A673 (cell line): ENCODE data around the gene GTF2H1. TPM values are rescaled to one million over a fixed set of nuclear protein-coding genes. Genes with fewer than 3 reads are reported as not detected.
"Not testable (repeated sequence)": the region's sequence is repeated elsewhere in the genome, so short reads cannot be mapped to it uniquely, and the experiment has no call there.

Source experiments
- BruUV-seq: library from RNA; stranded (reverse); fragments of 400-500 nt; replicated peaks from 2 replicates; lab custom pipeline; 2021; lab: Mats Ljungman, UMichigan
- CTCF ChIA-PET: fragments of 300-600 bp; sonication (Branson Sonifier 250); formaldehyde crosslinking; loops from one replicate; lab custom pipeline; 2022; ENCODE audit warnings: antibody characterized with exemption; lab: Charles Lee
- POLR2A ChIA-PET: fragments of 300-600 bp; sonication (Branson Sonifier 250); formaldehyde crosslinking; loops from one replicate; lab custom pipeline; 2022; ENCODE audit warnings: antibody characterized with exemption; ENCODE audit not compliant: low non-redundant PET; lab: Charles Lee
- DNase-seq: peaks from one replicate; pipeline ENCODE4 v3.0.0-alpha.2; 2015; ENCODE audit warnings: low spot score
- H3K27ac ChIP-seq: fragments of 200-600 bp; sonication (generic); 2 replicates; pipeline ENCODE4 v1.5.1; 2016; ENCODE audit warnings: mixed run types, low read depth, mild to moderate bottlenecking, mixed read lengths, antibody characterized with exemption, low read length; ENCODE audit not compliant: poor library complexity, severe bottlenecking
- H3K27me3 ChIP-seq: fragments of 200-600 bp; sonication (generic); replicated peaks from 2 replicates; pipeline ENCODE4 v1.6.1; 2017; ENCODE audit warnings: mixed run types, low read depth, mild to moderate bottlenecking, mixed read lengths, antibody characterized with exemption, low read length; ENCODE audit not compliant: insufficient read depth, poor library complexity
- H3K36me3 ChIP-seq: fragments of 200-600 bp; sonication (generic); 2 replicates; pipeline ENCODE4 v1.6.1; 2016; ENCODE audit warnings: mixed run types, mild to moderate bottlenecking, mixed read lengths, antibody characterized with exemption, low read length; ENCODE audit not compliant: insufficient read depth, poor library complexity, severe bottlenecking
- H3K4me1 ChIP-seq: fragments of 200-600 bp; sonication (generic); 2 replicates; pipeline ENCODE4 v1.6.1; 2017; ENCODE audit warnings: mixed run types, mild to moderate bottlenecking, mixed read lengths, antibody characterized with exemption, low read length; ENCODE audit not compliant: insufficient read depth, poor library complexity, severe bottlenecking
- H3K4me3 ChIP-seq: fragments of 200-600 bp; sonication (generic); 2 replicates; pipeline ENCODE4 v1.5.1; 2016; ENCODE audit warnings: low read depth, mixed run types, mild to moderate bottlenecking, mixed read lengths, low read length; ENCODE audit not compliant: poor library complexity, severe bottlenecking
- H3K9me3 ChIP-seq: fragments of 200-600 bp; sonication (generic); 2 replicates; pipeline ENCODE4 v1.6.1; 2016; ENCODE audit warnings: mixed run types, low read depth, mild to moderate bottlenecking, mixed read lengths, antibody characterized with exemption, low read length; ENCODE audit not compliant: poor library complexity, severe bottlenecking
- CTCF ChIP-seq: fragments of 300-800, 200-600 bp; sonication (generic); conservative IDR thresholded peaks from 2 replicates; pipeline ENCODE4 v1.5.1; 2017; ENCODE audit warnings: low read depth, mild to moderate bottlenecking, antibody characterized with exemption, low read length, moderate library complexity, mixed read lengths
- EZH2 ChIP-seq: fragments of 200-600 bp; sonication (generic); IDR thresholded peaks from 2 replicates; pipeline ENCODE4 v1.6.1; 2017; ENCODE audit warnings: borderline replicate concordance, low read depth, mild to moderate bottlenecking, mixed read lengths, antibody characterized with exemption, low read length; ENCODE audit not compliant: poor library complexity, severe bottlenecking
- intact Hi-C: fragments of 100-400 bp; cut with micrococcal nuclease; formaldehyde crosslinking; loops from one replicate; pipeline ENCODE4 v1.10.0; 2022; ENCODE audit not compliant: unreplicated experiment
- total RNA-seq: library from RNA; stranded (reverse); gene quantifications from 2 replicates; pipeline ENCODE4 v1.2.3, GENCODE V29; 2021

The GTF2H1 gene
- total RNA-seq, 1 experiment from 2014 or later = 56.2 TPM

- Histone ChIP-seq H3K9me3 (no peaks in the 10 kb centered on the region), H3K4me3 (peak overlapping the region; percentile 98), H3K36me3 (peaks cover 38% of the 10 kb centered on the region), H3K27me3 (no peaks in the 10 kb centered on the region), H3K27ac (peak overlapping the region; percentile 98), H3K4me1 (peaks cover 13% of the 10 kb centered on the region)
- CTCF ChIA-PET = interaction anchor here (0.5 to 0.9 kb wide), 5 partner anchors 15 to 987 kb away, joined by 3 to 11 read pairs (median 4); no protein-coding TSS in a partner anchor
- POLR2A ChIA-PET = interaction anchor here (0.6 to 1.0 kb wide), 3 partner anchors 11 to 35 kb away, joined by 3 to 5 read pairs (median 4); no protein-coding TSS in a partner anchor
- DNase-seq = peak; percentile 32
- TSS peak; percentile 50 for BruUV-seq
- intact Hi-C loops = loop anchor here (2.0 kb wide), 1 partner anchor 72 kb away; the partner anchor contains the start of genes GTF2H1 and HPS5
- TF ChIP-seq CTCF = no peak
- TF ChIP-seq EZH2 = no peak
These were observed 72.8 kb downstream of the GTF2H1 start for GRCh38 chr11:18394928-18395734.

- DNase-seq = peak; percentile 99
- intact Hi-C loops = loop anchor here (2.0 kb wide), 1 partner anchor 73 kb away; the partner anchor contains the start of genes GTF2H1 and HPS5
- peaks cover 13% of the 10 kb centered on the region for H3K4me1 ChIP-seq
- POLR2A ChIA-PET = interaction anchor here (0.6 to 0.8 kb wide), 2 partner anchors 13 to 14 kb away, joined by 3 to 7 read pairs; no protein-coding TSS in a partner anchor
- H3K36me3 ChIP-seq = peaks cover 45% of the 10 kb centered on the region
- H3K27me3 ChIP-seq = no peaks in the 10 kb centered on the region
- BruUV-seq = no TSS peak
- TF ChIP-seq EZH2 (no peak), CTCF (no peak)
- CTCF ChIA-PET = interaction anchor here (0.6 to 0.9 kb wide), 2 partner anchors 14 to 508 kb away, joined by 3 to 4 read pairs; no protein-coding TSS in a partner anchor
- peak overlapping the region; percentile 98 for H3K4me3 ChIP-seq
- H3K9me3 ChIP-seq = no peaks in the 10 kb centered on the region
- peak overlapping the region; percentile 98 for H3K27ac ChIP-seq
These were observed 73.6 kb downstream of the GTF2H1 start for GRCh38 chr11:18395735-18396504.

GRCh38 chr11:18397921-18398320 is 75.6 kb downstream of the GTF2H1 start:
- BruUV-seq = no TSS peak
- H3K4me3 ChIP-seq = no peak overlapping the region
- intact Hi-C loops = no loop called here

GRCh38 chr11:18401077-18401476 is 78.7 kb downstream of the GTF2H1 start:
- H3K4me3 ChIP-seq, H3K4me1 ChIP-seq, H3K27me3 ChIP-seq, CTCF ChIA-PET, H3K9me3 ChIP-seq, POLR2A ChIA-PET, H3K27ac ChIP-seq, intact Hi-C loops, DNase-seq, BruUV-seq: not testable (repeated sequence)
- H3K36me3 ChIP-seq = peaks cover 91% of the 10 kb centered on the region

More at GRCh38 chr11:18397921-18398320, 75.6 kb downstream of the GTF2H1 start:
- TF ChIP-seq CTCF (no peak), EZH2 (no peak)
- no peak overlapping the region for H3K27ac ChIP-seq
- no peaks in the 10 kb centered on the region for H3K27me3 ChIP-seq
- no peak for DNase-seq
- no peaks in the 10 kb centered on the region for H3K9me3 ChIP-seq
- H3K36me3 ChIP-seq = peaks cover 59% of the 10 kb centered on the region
- POLR2A ChIA-PET = interaction anchor here (0.6 kb wide), 1 partner anchor 35 kb away, joined by 4 read pairs; no protein-coding TSS in a partner anchor
- CTCF ChIA-PET = no interaction called here
- H3K4me1 ChIP-seq = peaks cover 13% of the 10 kb centered on the region
